Retinal pigment epithelial cell (primary cell): ENCODE data around the gene DMPK.

ENCODE experiments used
- DNase-seq: peaks from one replicate; pipeline ENCODE4 v3.0.0-alpha.2; 2010; ENCODE audit warnings: low read depth
- H3K4me3 ChIP-seq: 2 replicates; pipeline ENCODE4 v1.5.1; 2011; ENCODE audit warnings: mild to moderate bottlenecking, low read length, control low read depth, moderate library complexity
- TF ChIP-seq, protein P1 (sequence below): conservative IDR thresholded peaks from 2 replicates; pipeline ENCODE4 v1.5.1; 2011; ENCODE audit warnings: low read depth, low read length, control low read depth, inconsistent platforms

The DMPK gene

DNA sequence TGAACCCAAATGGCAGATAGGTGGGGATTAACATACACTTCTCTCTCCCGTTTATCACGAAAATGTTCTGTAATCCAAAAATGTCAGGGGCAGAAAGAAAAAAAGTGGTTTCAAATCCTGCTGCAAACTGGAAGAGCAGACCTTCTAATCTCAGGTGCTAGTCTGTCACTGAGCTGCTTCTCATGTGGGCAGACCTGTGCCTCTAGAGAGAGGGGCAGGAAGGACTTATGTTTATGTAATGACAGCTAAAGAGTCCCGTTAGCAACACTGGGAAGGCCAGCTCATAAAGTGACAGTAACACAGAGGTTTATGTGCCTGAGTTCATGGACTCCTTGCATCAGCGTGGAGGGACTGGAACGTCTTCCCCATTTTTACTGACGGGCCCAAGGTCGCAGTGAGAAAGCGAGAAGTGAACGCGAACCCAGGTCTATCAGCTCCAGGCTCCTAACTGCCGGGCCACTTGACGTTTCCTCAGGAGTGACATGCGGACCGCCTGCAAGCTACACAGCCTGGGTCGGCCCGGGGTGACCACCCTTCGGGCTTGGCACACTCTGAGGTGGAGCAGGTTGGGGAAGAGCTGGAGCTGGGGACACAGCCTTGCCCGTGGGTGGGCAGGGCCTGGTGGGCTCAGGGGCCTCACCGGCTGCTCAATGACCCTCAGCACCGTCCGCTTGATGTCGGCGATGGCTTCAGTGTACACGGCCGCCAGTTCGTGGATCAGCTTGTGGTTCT, 42.4 kb upstream of the DMPK start:
- no peak overlapping the region for H3K4me3 ChIP-seq
- TF ChIP-seq, protein P1, sequence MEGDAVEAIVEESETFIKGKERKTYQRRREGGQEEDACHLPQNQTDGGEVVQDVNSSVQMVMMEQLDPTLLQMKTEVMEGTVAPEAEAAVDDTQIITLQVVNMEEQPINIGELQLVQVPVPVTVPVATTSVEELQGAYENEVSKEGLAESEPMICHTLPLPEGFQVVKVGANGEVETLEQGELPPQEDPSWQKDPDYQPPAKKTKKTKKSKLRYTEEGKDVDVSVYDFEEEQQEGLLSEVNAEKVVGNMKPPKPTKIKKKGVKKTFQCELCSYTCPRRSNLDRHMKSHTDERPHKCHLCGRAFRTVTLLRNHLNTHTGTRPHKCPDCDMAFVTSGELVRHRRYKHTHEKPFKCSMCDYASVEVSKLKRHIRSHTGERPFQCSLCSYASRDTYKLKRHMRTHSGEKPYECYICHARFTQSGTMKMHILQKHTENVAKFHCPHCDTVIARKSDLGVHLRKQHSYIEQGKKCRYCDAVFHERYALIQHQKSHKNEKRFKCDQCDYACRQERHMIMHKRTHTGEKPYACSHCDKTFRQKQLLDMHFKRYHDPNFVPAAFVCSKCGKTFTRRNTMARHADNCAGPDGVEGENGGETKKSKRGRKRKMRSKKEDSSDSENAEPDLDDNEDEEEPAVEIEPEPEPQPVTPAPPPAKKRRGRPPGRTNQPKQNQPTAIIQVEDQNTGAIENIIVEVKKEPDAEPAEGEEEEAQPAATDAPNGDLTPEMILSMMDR = no peak
- no peak for DNase-seq

DNA sequence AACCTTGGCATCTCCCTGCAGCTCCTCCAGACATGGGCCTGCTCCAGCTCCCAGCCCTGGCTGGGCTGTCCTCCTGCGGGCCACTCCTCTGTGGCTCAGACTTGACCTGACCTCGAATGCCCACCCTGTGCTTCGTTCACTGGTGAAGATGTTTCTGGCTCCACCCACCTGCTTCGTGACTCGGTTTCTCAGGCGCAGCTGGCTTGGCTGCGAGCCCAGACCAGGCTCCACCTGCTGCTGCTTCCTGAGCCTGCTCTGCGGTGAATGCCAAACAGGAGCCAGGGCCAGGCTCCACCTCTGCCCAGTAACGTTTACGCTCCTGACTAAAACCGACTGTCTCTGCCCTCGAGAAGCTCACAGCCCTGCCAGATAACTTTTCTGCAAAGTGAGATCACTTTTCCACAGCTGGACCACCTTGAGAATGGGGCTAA, 41.8 kb upstream of the DMPK start:
- TF ChIP-seq, protein P1 = no peak

DNA sequence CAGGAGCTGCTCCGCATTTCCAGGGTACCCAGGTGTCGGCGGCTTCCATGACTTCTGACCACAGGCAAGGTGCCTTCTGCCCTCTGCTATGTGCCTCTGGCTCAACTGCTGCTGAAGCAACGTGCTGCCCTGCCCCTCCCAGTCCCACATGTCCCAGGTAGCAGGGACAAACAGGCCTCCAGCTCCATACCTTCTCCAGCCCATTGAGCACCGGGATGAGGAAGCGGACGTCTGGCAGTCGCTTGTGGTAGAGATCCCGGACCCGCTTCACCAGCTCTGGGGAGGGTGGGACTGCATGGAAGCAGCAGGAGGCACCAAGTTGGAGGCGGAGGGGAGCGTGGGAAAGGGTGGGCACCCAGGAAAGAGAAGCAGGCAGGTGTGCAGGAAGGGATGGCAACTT, 40.9 kb upstream of the DMPK start:
- TF ChIP-seq, protein P1 = no peak
- DNase-seq = no peak
- no peak overlapping the region for H3K4me3 ChIP-seq

More for the DNA sequence above, 41.8 kb upstream of the DMPK start:
- no peak overlapping the region for H3K4me3 ChIP-seq
- no peak for DNase-seq

DNA sequence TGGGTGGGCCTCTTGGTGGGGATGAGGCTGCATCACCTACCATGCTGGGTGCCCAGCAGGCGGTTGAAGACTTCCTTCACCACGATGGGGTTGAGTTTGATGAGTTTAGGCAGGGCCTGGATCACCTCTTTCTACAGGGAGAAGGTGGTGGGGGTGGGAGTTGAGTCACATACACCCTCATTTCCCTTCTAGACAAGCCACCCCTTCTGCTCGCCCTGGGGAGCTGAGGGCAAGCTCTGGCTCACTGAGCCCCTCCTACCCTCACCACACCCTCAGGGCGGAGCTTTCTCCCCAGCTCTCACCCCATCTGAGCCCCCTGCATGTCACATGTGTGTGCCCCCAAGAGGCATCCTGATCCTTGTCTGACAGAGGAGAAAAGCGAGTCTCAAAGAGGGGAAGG, 40.4 kb upstream of the DMPK start:
- no peak for DNase-seq
- TF ChIP-seq, protein P1 = no peak
- H3K4me3 ChIP-seq = no peak overlapping the region

DNA sequence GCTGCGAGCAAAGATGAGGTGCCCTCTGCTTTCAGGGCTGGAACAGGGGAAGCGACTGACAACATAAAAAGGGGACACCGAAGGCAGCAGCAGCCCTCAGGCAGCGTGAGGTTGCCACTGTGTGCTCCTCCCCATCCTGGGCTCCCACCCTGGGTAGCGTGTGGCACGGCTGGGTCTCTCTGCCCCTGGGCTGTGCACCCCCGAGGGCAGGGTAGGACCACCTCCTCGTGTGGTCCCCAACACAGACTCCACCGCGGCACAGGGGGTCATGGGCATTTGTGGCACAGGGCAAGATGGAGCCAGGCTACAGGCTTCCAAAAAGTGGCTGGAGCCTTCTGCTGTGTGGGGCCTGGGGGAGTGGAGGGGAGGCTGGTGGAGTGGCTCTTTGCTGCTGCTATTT, 39.3 kb upstream of the DMPK start:
- no peak for DNase-seq
- TF ChIP-seq, protein P1 = no peak
- H3K4me3 ChIP-seq = no peak overlapping the region

DNA sequence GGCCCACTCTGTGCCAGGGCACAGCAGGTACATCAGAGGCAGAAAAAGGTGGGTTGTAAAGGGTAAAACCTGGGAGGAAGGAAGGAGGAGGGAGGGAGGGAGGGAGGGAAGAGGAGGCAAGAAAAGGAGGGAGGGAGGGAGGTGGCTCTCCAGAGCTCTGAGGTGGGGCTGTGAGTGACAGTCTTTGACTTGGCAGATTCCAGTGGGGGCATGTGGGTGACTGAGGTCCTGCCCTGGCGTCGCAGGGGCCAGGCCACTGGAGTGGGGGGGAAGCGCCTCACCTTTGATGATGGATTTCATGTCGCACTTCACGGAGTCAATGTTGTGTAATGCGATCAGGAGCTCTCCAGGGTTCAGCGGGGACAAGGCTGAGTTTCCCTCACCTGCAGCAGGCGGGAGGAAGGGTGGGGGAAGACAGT, 38.8 kb upstream of the DMPK start:
- no peak overlapping the region for H3K4me3 ChIP-seq
- DNase-seq = no peak
- TF ChIP-seq, protein P1 = no peak

DNA sequence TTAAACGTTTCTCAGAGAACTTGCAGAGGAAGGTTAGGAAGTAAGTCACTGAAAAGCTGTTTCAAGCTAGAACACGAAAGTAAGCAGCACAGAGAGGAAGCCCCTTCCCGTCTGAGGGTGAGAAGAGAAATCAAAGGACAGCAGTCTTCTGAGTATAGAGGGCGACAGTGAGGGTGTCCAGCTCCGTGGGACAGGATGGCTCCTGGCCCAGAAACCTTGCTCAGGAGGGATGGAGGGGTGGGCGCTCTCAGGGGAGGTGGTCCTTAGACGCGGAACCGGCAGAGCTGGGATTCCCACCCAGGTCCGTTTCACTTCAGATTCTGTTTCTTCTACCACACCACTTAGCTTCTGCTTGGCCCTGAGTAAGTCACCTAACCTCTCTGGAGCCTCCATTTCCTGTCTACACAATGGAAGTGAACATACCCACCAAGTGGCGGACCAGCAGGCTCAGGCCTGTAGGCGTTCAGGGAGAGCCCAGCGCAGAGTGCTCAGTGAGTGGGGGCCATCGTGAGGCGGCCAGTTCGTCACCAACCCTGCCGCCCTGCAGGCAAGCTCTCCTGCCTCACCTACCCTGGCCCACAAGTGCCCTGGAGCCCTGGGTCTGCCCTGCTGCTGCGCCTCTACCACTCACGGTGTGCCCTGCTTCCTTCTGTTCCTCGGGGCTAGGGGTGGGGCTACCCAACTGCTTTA, 38.3 kb upstream of the DMPK start:
- H3K4me3 ChIP-seq = no peak overlapping the region
- no peak for DNase-seq
- TF ChIP-seq, protein P1 = no peak
